Neuronal stem cell (in vitro differentiated cells): ENCODE results near the gene CEACAM8.
"Not testable (repeated sequence)": the region's sequence is repeated elsewhere in the genome, so short reads cannot be mapped to it uniquely, and the experiment has no call there.

Experiments
- DNase-seq: peaks from one replicate; pipeline ENCODE4 v3.0.0-alpha.2; 2013; ENCODE audit warnings: low spot score
- H2AFZ ChIP-seq: one replicate; pipeline ENCODE4 v1.6.1; 2013; ENCODE audit warnings: mild to moderate bottlenecking, low read length, inconsistent platforms
- H2AK5ac ChIP-seq: 2 replicates; pipeline ENCODE4 v1.6.1; 2013; ENCODE audit warnings: low read depth, mild to moderate bottlenecking, inconsistent platforms, low read length, moderate library complexity, mixed read lengths
- H2BK120ac ChIP-seq: 2 replicates; pipeline ENCODE4 v1.6.1; 2013; ENCODE audit warnings: low read depth, mild to moderate bottlenecking, inconsistent platforms, low read length, moderate library complexity, mixed read lengths
- H2BK12ac ChIP-seq: one replicate; pipeline ENCODE4 v1.6.1; 2013; ENCODE audit warnings: low read length, inconsistent platforms
- H2BK15ac ChIP-seq: 2 replicates; pipeline ENCODE4 v1.6.1; 2013; ENCODE audit warnings: mild to moderate bottlenecking, low read length, inconsistent platforms, mixed read lengths
- H2BK5ac ChIP-seq: one replicate; pipeline ENCODE4 v1.6.1; 2013; ENCODE audit warnings: inconsistent platforms, mild to moderate bottlenecking, low read length, moderate library complexity
- H3K14ac ChIP-seq: one replicate; pipeline ENCODE4 v1.6.1; 2013; ENCODE audit warnings: low read length, inconsistent platforms
- H3K18ac ChIP-seq: 2 replicates; pipeline ENCODE4 v1.6.1; 2013; ENCODE audit warnings: low read length, inconsistent platforms
- H3K23ac ChIP-seq: 2 replicates; pipeline ENCODE4 v1.6.1; 2013; ENCODE audit warnings: low read depth, mild to moderate bottlenecking, mixed read lengths, low read length, inconsistent platforms; ENCODE audit not compliant: poor library complexity
- H3K27ac ChIP-seq: replicated peaks from 3 replicates; pipeline ENCODE4 v1.5.1; 2013; ENCODE audit warnings: low read length, inconsistent platforms
- H3K27me3 ChIP-seq, 3 experiments: 2 replicates each; pipeline ENCODE4 v1.6.1; 2013; ENCODE audit warnings: low read length in 3 of 3, mild to moderate bottlenecking in 2 of 3, inconsistent platforms in 1 of 3, low read depth in 1 of 3, mixed read lengths in 1 of 3, moderate library complexity in 1 of 3; ENCODE audit not compliant: control insufficient read depth in 3 of 3, insufficient read depth in 3 of 3
- H3K36me3 ChIP-seq, 2 donors: replicated peaks in 1 of 2; 2 replicates each; pipeline ENCODE4 v1.6.1; 2013; ENCODE audit warnings: low read length in 2 of 2; ENCODE audit not compliant: control insufficient read depth in 2 of 2, insufficient read depth in 2 of 2
- H3K4ac ChIP-seq: 2 replicates; pipeline ENCODE4 v1.6.1; 2013; ENCODE audit warnings: inconsistent platforms, mild to moderate bottlenecking, low read length, moderate library complexity
- H3K4me1 ChIP-seq, 2 donors: 1 replicate in 1 of 2; 2 replicates in 1 of 2; pipeline ENCODE4 v1.6.1; 2013; ENCODE audit warnings: low read length in 2 of 2, low read depth in 1 of 2; ENCODE audit not compliant: control insufficient read depth in 2 of 2, insufficient read depth in 1 of 2
- H3K4me2 ChIP-seq: one replicate; pipeline ENCODE4 v1.6.1; 2013; ENCODE audit warnings: mild to moderate bottlenecking, low read length, inconsistent platforms; ENCODE audit not compliant: insufficient read depth, poor library complexity, severe bottlenecking
- H3K4me3 ChIP-seq, 2 donors: 2 replicates each; pipeline ENCODE4 v1.5.1; 2013; ENCODE audit warnings: low read length in 2 of 2, mild to moderate bottlenecking in 2 of 2, inconsistent platforms in 1 of 2, moderate library complexity in 1 of 2
- H3K79me1 ChIP-seq: one replicate; pipeline ENCODE4 v1.6.1; 2013; ENCODE audit warnings: low read depth, mild to moderate bottlenecking, inconsistent platforms, low read length, moderate library complexity
- H3K9ac ChIP-seq: one replicate; pipeline ENCODE4 v1.6.1; 2013; ENCODE audit warnings: mild to moderate bottlenecking, low read depth, low read length, inconsistent platforms; ENCODE audit not compliant: poor library complexity
- H3K9me3 ChIP-seq, 2 donors: replicated peaks in 1 of 2; 2 replicates each; pipeline versions ENCODE3 to v1.6.1; 2013; ENCODE audit warnings: low read length in 2 of 2, mild to moderate bottlenecking in 2 of 2, inconsistent platforms in 1 of 2, low read depth in 1 of 2, mixed read lengths in 1 of 2, moderate library complexity in 1 of 2; ENCODE audit not compliant: control insufficient read depth in 2 of 2, insufficient read depth in 1 of 2
- H4K8ac ChIP-seq: one replicate; pipeline ENCODE4 v1.6.1; 2013; ENCODE audit warnings: low read depth, mild to moderate bottlenecking, inconsistent platforms, low read length, moderate library complexity
- H4K91ac ChIP-seq: one replicate; pipeline ENCODE4 v1.6.1; 2013; ENCODE audit warnings: low read length, low read depth, mild to moderate bottlenecking, inconsistent platforms; ENCODE audit not compliant: poor library complexity
- WGBS, 2 donors: extraction: QIAGEN DNeasy Blood & Tissue Kit; methylation state at CpG; one replicate each; pipeline ENCODE4 v1.1.7; 2013; ENCODE audit warnings: missing lambda C conversion rate in 2 of 2, mixed read lengths in 1 of 2; ENCODE audit not compliant: insufficient read length in 2 of 2, insufficient replicate concordance in 1 of 2; ENCODE audit errors: extremely low coverage in 2 of 2; 5-methylcytosine and 5-hydroxymethylcytosine counted together

CEACAM8 gene

DNA sequence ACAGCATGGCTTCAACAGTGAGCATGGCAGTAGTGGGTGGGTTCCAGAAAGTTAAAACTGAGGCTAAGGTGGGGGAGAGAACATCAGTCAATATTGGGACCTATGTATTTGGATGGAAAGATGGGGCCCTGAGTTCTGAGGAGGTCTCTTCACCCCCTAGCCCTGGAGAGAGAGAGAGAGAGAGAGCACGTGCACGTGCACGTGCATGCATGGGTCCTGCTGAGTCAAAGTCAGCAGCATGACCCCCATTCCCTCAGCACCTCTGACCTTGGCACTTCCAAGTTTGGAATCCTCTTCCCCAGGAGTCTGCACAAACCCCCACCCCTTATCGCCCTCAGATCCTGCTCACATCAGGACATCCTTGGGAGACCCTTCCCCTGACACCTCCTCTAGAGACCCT is 34.0 kb downstream of the CEACAM8 start:
- Histone ChIP-seq H3K9ac (no peak overlapping the region), H2AFZ (no peak overlapping the region)
- no peak for DNase-seq

DNA sequence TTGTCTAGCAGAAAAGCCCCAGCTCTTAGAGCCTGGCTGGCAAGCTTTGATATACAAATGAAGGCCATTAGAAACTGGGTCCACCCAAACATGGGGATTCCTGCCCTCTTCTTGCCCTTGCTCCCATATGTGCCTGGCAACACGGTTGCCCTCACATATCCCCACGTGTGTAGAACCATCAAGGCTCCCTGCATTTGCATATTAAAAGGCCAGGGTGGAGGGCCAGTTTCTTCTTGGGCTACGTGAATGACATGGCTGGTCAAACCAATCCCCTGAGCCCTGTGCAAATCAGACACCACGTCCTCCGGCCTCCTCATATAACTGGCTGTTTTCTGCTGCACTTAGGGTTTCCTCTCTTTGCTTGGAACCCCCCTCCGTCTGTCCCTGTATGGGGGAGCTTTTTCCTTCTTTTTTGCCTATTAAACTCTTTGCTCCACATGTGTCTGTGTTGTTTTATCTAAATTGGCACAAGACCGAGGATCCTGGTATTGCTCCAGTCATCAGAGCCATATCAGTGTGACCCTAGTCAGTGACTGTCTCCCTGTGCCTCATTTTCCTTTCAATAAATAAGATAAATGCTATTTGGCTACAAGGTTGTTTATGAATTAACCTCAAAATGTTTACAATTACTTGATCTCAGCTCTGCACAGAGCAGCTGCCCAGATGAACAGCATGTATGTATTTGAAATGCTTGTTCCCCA is 36.1 kb downstream of the CEACAM8 start:
- Histone ChIP-seq H2BK15ac (no peak overlapping the region), H3K18ac (no peak overlapping the region), H3K79me1 (no peaks in the 10 kb centered on the region), H2BK5ac (no peak overlapping the region), H3K27ac (no peak overlapping the region), H3K4me1 (peaks cover 2 to 5% of the 10 kb centered on the region in 2 donors), H3K4ac (no peak overlapping the region), H4K91ac (no peak overlapping the region), H3K4me3 (no peak overlapping the region), H2AK5ac (no peak overlapping the region), H3K14ac (no peak overlapping the region), H3K9ac (no peak overlapping the region), H3K9me3 (no peaks in the 10 kb centered on the region), H2BK12ac (no peak overlapping the region), H4K8ac (no peak overlapping the region), H2AFZ (no peak overlapping the region), H3K36me3 (no peaks in the 10 kb centered on the region), H3K27me3 (no peaks in the 10 kb centered on the region), H3K4me2 (no peak overlapping the region), H2BK120ac (no peak overlapping the region), H3K23ac (no peak overlapping the region)
- no CpG with 5 or more reads among the region's 7 CpGs for WGBS, 2 donors
- no peak for DNase-seq

More for the DNA sequence above, 34.0 kb downstream of the CEACAM8 start:
- H3K23ac ChIP-seq = no peak overlapping the region
- H3K27ac ChIP-seq = no peak overlapping the region
- peaks cover 0 to 7% (median 0%) of the 10 kb centered on the region in 3 experiments for H3K27me3 ChIP-seq
- H3K18ac ChIP-seq = no peak overlapping the region
- H2BK12ac ChIP-seq = no peak overlapping the region
- H2AK5ac ChIP-seq = no peak overlapping the region
- H3K36me3 ChIP-seq = no peaks in the 10 kb centered on the region
- no peak overlapping the region for H3K14ac ChIP-seq
- no peak overlapping the region for H3K4me3 ChIP-seq
- H2BK5ac ChIP-seq = no peak overlapping the region
- no peak overlapping the region for H3K4me2 ChIP-seq
- H3K9me3 ChIP-seq = no peaks in the 10 kb centered on the region
- no peak overlapping the region for H2BK120ac ChIP-seq
- H2BK15ac ChIP-seq = no peak overlapping the region
- no peak overlapping the region for H3K4ac ChIP-seq
- H3K79me1 ChIP-seq = no peaks in the 10 kb centered on the region
- H3K4me1 ChIP-seq = peaks cover 0 to 5% of the 10 kb centered on the region in 2 donors
- H4K8ac ChIP-seq = no peak overlapping the region
- no CpG with 5 or more reads among the region's 4 CpGs for WGBS, 2 donors
- H4K91ac ChIP-seq = no peak overlapping the region

DNA sequence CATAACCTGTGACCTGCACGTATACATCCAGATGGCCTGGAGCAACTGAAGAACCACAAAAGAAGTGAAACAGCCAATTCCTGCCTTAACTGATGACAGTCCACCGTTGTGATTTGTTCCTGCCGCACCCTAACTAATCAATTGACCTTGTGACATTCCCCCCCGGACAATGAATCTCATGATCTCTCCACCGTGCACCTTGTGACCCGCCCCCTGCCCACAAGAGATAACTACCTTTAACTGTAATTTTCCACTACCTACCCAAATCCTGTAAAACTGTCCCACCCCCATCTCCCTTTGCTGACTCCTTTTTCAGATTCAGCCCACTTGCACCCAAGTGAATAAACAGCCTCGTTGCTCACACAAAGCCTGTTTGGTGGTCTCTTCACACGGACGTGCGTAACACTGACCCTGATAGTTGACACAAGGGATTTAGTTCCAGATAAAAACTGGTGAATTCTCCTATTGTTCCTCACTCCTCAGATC is 37.3 kb downstream of the CEACAM8 start:
- H3K4me2 ChIP-seq, H3K27ac ChIP-seq, H3K79me1 ChIP-seq, H3K23ac ChIP-seq, H3K36me3 ChIP-seq, H3K9ac ChIP-seq, H2AFZ ChIP-seq, H3K27me3 ChIP-seq, H3K4me1 ChIP-seq, H3K4me3 ChIP-seq, H4K8ac ChIP-seq, H3K14ac ChIP-seq, H2AK5ac ChIP-seq, H3K4ac ChIP-seq, H3K9me3 ChIP-seq, H2BK15ac ChIP-seq, H4K91ac ChIP-seq, H3K18ac ChIP-seq, H2BK12ac ChIP-seq, H2BK120ac ChIP-seq, DNase-seq, H2BK5ac ChIP-seq: not testable (repeated sequence)
- no CpG with 5 or more reads among the region's 10 CpGs for WGBS, 2 donors

DNA sequence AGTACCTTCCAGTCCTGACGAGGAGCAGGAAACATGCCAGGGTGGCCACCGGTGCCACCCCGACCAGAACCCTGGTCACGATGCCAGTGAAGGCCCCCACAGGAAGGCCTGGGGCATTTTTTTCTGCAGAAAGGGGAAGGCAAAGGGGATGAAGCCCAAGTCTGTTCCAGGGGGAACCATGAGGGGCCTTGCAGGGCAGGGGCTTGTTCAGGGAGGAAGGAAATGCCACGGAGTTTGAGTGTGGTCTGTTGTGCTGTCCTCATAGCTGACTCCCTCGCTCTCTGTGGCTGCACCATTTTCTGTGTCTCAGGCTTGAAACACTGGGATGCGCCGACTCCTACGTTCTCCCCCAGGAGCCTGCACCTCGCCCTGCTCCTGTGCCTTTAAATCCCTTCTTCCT is 38.9 kb downstream of the CEACAM8 start:
- Histone ChIP-seq H3K36me3 (no peaks in the 10 kb centered on the region), H2BK120ac (no peak overlapping the region), H2BK12ac (no peak overlapping the region), H3K14ac (no peak overlapping the region), H2AK5ac (no peak overlapping the region), H4K91ac (no peak overlapping the region), H3K79me1 (no peaks in the 10 kb centered on the region), H3K9me3 (peaks cover 0 to 2% of the 10 kb centered on the region in 2 donors), H3K4ac (no peak overlapping the region), H3K18ac (peak overlapping the region; percentile 6), H3K27me3 (no peaks in the 10 kb centered on the region), H4K8ac (no peak overlapping the region), H2AFZ (no peak overlapping the region), H3K4me1 (peaks cover 2 to 5% of the 10 kb centered on the region in 2 donors), H3K27ac (no peak overlapping the region), H2BK5ac (no peak overlapping the region), H3K23ac (peak overlapping the region; percentile 7), H3K4me3 (no peak overlapping the region), H3K4me2 (no peak overlapping the region), H2BK15ac (peak overlapping the region; percentile 35), H3K9ac (no peak overlapping the region)
- WGBS, 2 donors = no CpG with 5 or more reads among the region's 10 CpGs
- no peak for DNase-seq
